HG02970 (cell line): ENCODE data around the gene TMEM203.
"Not testable (repeated sequence)": the region's sequence is repeated elsewhere in the genome, so short reads cannot be mapped to it uniquely, and the experiment has no call there.

ENCODE experiments used
- ATAC-seq: cut with Tn5 transposase; IDR thresholded peaks from one replicate; pipeline ENCODE4 v1.9.1; 2021; ENCODE audit warnings: mild to moderate bottlenecking, moderate library complexity, moderate number of reproducible peaks; ENCODE audit not compliant: unreplicated experiment, low FRiP score

Gene TMEM203

GRCh38 chr9:137242269-137243203 lies 37.1 kb upstream of the TMEM203 start:
- no peak for ATAC-seq

- peak; percentile 7 for ATAC-seq
Observed at GRCh38 chr9:137241490-137242268, 36.2 kb upstream of the TMEM203 start.

GRCh38 chr9:137240841-137241489 lies 35.5 kb upstream of the TMEM203 start, which contains the start of gene TUBB4B:
TUBB4B (plus strand) TSS chr9:137241287; CDS start chr9:137241361, 74 bp downstream.
- peak; percentile 69 for ATAC-seq

- peak; percentile 17 for ATAC-seq
Observed at GRCh38 chr9:137240318-137240840, 34.9 kb upstream of the TMEM203 start.

- ATAC-seq, result not testable (repeated sequence)
Observed at GRCh38 chr9:137239541-137240200, 34.2 kb upstream of the TMEM203 start.

DNA sequence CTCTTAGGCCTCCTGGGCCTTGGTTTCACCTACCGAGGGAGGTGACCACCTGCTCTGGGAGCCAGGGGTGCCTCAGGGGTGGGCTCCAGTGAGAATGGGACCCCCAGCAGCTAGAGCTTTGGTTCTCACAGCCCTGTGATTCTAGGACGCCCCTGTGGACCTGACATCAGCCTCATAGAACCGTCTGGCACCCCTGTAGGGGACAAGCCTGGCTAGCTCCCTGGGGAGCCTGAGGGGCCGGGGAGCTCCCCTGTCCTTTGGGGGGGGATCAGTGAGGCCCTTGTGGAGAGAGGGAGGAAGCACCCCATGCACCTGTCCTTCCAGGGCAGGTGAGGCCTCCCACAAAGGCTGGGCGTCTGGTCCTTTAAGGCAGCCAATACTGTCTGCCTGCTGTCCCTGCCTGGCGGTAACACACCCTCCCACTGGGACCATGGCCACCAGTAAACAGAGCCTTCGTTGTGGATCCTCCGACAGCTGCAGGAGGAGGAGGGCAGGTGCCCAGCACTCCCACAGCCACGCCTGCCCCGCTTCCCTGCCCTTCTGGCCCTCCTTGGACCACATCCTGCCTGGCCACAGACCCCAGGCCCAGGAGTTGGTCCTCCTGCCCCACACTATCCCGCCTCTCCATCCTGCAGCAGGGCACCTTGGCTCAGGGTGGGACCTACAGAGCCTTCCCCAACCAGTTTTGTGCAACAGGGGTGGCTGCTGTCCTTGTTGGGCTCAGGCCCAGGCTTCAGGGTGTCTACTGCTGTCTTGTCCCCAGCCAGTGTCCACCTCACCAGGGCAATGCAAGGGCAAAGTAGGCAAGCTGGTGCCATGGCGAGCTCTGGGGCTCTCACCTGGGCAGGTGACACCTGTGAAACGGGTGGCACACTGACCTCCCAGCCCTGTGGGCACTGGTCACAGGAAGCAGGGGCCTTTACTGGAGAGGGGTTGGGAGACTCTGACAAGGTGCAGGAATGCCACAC lies 32.6 kb upstream of the TMEM203 start:
- no peak for ATAC-seq

GRCh38 chr9:137236936-137237421 lies 31.5 kb upstream of the TMEM203 start:
- no peak for ATAC-seq

- no peak for ATAC-seq
Observed at GRCh38 chr9:137236238-137236935, 30.9 kb upstream of the TMEM203 start.

GRCh38 chr9:137235424-137236237 lies 30.2 kb upstream of the TMEM203 start:
- no peak for ATAC-seq

GRCh38 chr9:137234758-137235423 lies 29.4 kb upstream of the TMEM203 start:
- no peak for ATAC-seq

DNA sequence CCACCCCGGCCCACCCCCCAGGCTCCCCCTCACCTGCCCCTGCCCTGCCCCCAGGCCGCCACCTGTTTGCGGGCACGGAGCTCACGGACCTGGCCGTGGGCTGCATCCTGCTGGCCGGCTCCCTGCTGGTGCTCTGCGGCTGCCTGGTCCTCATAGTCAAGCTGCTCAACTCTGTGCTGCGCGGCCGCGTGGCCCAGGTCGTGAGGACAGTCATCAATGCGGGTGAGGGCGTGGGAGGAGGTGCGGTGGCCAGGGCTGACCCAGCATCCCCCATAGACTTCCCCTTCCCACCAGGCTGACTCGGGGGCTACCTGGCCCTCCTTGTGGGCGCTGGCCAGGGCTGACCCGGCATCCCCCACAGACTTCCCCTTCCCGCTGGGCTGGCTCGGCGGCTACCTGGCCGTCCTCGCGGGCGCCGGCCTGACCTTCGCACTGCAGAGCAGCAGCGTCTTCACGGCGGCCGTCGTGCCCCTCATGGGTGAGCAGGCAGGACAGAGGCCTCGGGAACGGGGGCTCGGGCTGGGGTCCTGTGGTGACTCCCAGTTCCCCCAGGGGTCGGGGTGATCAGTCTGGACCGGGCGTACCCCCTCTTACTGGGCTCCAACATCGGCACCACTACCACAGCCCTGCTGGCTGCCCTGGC lies 28.7 kb upstream of the TMEM203 start:
- no peak for ATAC-seq

- ATAC-seq, result no peak
Observed at GRCh38 chr9:137233143-137233980, 27.9 kb upstream of the TMEM203 start.

DNA sequence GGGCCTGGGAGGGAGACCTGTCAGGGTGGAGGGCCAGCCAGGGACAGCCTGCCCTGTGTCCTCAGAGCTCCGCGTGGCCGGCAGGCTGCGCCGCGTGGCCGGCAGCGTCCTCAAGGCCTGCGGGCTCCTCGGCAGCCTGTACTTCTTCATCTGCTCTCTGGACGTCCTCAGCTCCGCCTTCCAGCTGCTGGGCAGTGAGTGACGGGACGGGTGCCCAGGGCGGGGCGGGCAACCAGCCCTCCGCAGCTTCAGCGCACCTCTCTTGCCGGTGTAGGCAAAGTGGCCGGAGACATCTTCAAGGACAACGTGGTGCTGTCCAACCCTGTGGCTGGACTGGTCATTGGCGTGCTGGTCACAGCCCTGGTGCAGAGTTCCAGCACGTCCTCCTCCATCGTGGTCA lies 27.1 kb upstream of the TMEM203 start:
- no peak for ATAC-seq

- no peak for ATAC-seq
Observed at GRCh38 chr9:137232101-137232500, 26.7 kb upstream of the TMEM203 start.

DNA sequence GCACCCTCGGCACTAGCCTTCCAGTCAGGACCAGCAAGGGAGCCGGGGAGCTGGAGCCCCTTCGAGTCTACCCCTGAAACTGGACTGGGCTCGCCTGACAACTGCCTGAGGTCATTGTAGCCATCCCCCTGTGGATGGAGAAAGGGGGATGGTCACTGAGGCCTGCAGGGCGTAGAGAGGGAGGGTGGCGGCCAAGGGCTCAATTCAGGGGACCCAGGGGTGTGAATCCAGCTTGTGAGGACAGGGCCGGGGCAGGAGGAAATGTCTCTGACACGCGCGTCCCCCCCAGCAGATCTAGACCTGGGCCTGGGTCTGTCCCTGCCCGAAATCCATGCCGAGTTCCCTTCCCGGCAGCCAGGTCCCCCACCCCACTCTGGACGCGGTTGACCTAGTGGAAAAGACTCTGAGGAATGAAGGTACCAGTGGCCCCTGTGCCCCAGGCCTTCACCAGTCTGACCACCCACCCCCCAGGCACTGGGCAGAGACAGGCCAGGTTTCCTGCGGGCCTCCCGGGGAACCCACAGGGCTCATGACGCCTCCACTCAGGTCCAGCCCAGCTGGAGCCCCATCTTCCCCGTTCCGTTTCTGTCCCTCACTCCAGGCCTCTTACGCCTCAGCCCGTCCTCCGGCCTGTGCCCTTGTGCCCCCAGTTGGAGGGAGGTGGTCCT lies 26.1 kb upstream of the TMEM203 start:
- no peak for ATAC-seq
